Spleen (tissue), 7 donors: ENCODE data around the gene FAM177B.

Experiments
- CTCF ChIP-seq, 11 experiments: fragments of 200-600 bp in 7 of 11; fragments of 450-650 bp in 4 of 11; sonication (generic) in 4 of 11; IDR thresholded peaks in 8 of 11; conservative IDR thresholded peaks in 3 of 11; 1 replicate in 7 of 11; 2 replicates in 4 of 11; pipeline versions ENCODE4 v1.4.0 to v1.8.0; 2016 to 2021; ENCODE audit warnings: antibody characterized with exemption in 11 of 11, inconsistent platforms in 4 of 11, mild to moderate bottlenecking in 1 of 11
- POLR2A ChIP-seq, 3 donors: fragments of 450-650 bp; IDR thresholded peaks; one replicate each; pipeline ENCODE4 v1.5.1; 2017; ENCODE audit warnings: antibody characterized with exemption in 3 of 3, mild to moderate bottlenecking in 1 of 3
- donor health status: DM: no; HTN: no; CAD: no; lungs with moderate emphysema.
- donor health status: DM: no; HTN: no; CAD: no.
- donor health status: DM: no; HTN: no; CAD: no.

GRCh38 chr1:222706815-222707214 is 30.2 kb upstream of the FAM177B start:
- peak in 1 of 11 experiments; percentile 7 for TF ChIP-seq CTCF (IDR thresholded peaks at IDR 0.05 in 8 of 11, conservative IDR thresholded peaks at IDR 0.05 in 3 of 11)
- no peak for TF ChIP-seq POLR2A (IDR thresholded peaks at IDR 0.05)
